Activated CD8-positive, alpha-beta memory T cell treated with anti-CD3 and anti-CD28 coated beads, Interleukin-2, amount 10 ng/mL, durations not matched to agents 7 days and 5 days (primary cell): ENCODE measurements around the gene TMEM86A. TPM values are rescaled to one million over a fixed set of nuclear protein-coding genes. Genes with fewer than 3 reads are reported as not detected.

ENCODE experiments used
- ATAC-seq: fragments of 150-1000 bp; cut with Tn5 transposase; one replicate; pipeline ENCODE4 v1.10.0; 2021; ENCODE audit warnings: moderate library complexity
- CTCF ChIA-PET: fragments of 350-600 bp; sonication (Branson Sonifier 250); formaldehyde crosslinking; loops from one replicate; lab custom pipeline; 2021; ENCODE audit warnings: antibody characterized with exemption; lab: Charles Lee
- DNase-seq: peaks from one replicate; pipeline ENCODE4 v3.0.0-alpha.2; 2020
- H3K27ac Mint-ChIP-seq: one replicate; pipeline ENCODE4 v1.8.0; 2021; ENCODE audit warnings: mild to moderate bottlenecking, mixed read lengths
- H3K27me3 Mint-ChIP-seq: one replicate; pipeline ENCODE4 v1.8.0; 2021; ENCODE audit warnings: mixed read lengths
- H3K36me3 Mint-ChIP-seq: one replicate; pipeline ENCODE4 v1.8.0; 2021; ENCODE audit warnings: mild to moderate bottlenecking, mixed read lengths
- H3K4me1 Mint-ChIP-seq: one replicate; pipeline ENCODE4 v1.8.0; 2021; ENCODE audit warnings: mixed read lengths
- H3K4me3 Mint-ChIP-seq: one replicate; pipeline ENCODE4 v1.8.0; 2021; ENCODE audit warnings: mild to moderate bottlenecking, moderate library complexity, mixed read lengths
- H3K9me3 Mint-ChIP-seq: one replicate; pipeline ENCODE4 v1.8.0; 2022; ENCODE audit warnings: low read depth, mixed read lengths
- total RNA-seq, 2 experiments: library from RNA; stranded (reverse); gene quantifications; one replicate each; pipeline ENCODE4 v1.2.3, GENCODE V29; 2021

Gene TMEM86A
- total RNA-seq, 2 experiments from 2014 or later: 0.93 to 0.98 TPM

GRCh38 chr11:18731949-18732821, 33.6 kb downstream of the TMEM86A start:
- Mint-ChIP-seq H3K27me3 (no peaks in the 10 kb centered on the region), H3K27ac (no peak overlapping the region), H3K4me1 (peaks cover 5% of the 10 kb centered on the region), H3K4me3 (no peak overlapping the region), H3K9me3 (no peaks in the 10 kb centered on the region), H3K36me3 (no peaks in the 10 kb centered on the region)
- DNase-seq: peak; percentile 72
- CTCF ChIA-PET: interaction anchor here (0.8 to 4.0 kb wide), 30 partner anchors 8 to 738 kb away, joined by 3 to 31 read pairs (median 4); partner anchors contain the start of genes SPTY2D1, TMEM86A and TSG101
- ATAC-seq: peak; percentile 77

- ATAC-seq: no peak
- CTCF ChIA-PET: interaction anchor here (1.6 to 3.3 kb wide), 3 partner anchors 11 to 489 kb away, joined by 4 to 31 read pairs (median 22); no protein-coding TSS in a partner anchor
- H3K9me3 Mint-ChIP-seq: no peaks in the 10 kb centered on the region
- H3K36me3 Mint-ChIP-seq: no peaks in the 10 kb centered on the region
- H3K27ac Mint-ChIP-seq: no peak overlapping the region
- H3K4me1 Mint-ChIP-seq: peaks cover 7% of the 10 kb centered on the region
- no peaks in the 10 kb centered on the region for H3K27me3 Mint-ChIP-seq
- no peak overlapping the region for H3K4me3 Mint-ChIP-seq
- DNase-seq: no peak
Measured at GRCh38 chr11:18733202-18733601, 34.6 kb downstream of the TMEM86A start.

GRCh38 chr11:18736590-18737148, 38.1 kb downstream of the TMEM86A start:
- no peaks in the 10 kb centered on the region for H3K9me3 Mint-ChIP-seq
- peaks cover 9% of the 10 kb centered on the region for H3K4me1 Mint-ChIP-seq
- no peak overlapping the region for H3K4me3 Mint-ChIP-seq
- no peak overlapping the region for H3K27ac Mint-ChIP-seq
- CTCF ChIA-PET: interaction anchor here (1.1 kb wide), 1 partner anchor 9 kb away, joined by 4 read pairs; no protein-coding TSS in a partner anchor
- H3K27me3 Mint-ChIP-seq: no peaks in the 10 kb centered on the region
- no peak for ATAC-seq
- H3K36me3 Mint-ChIP-seq: no peaks in the 10 kb centered on the region
- DNase-seq: no peak

- no peaks in the 10 kb centered on the region for H3K9me3 Mint-ChIP-seq
- ATAC-seq (no peak), DNase-seq (no peak)
- no peak overlapping the region for H3K27ac Mint-ChIP-seq
- peaks cover 4% of the 10 kb centered on the region for H3K4me1 Mint-ChIP-seq
- H3K4me3 Mint-ChIP-seq: no peak overlapping the region
- H3K36me3 Mint-ChIP-seq: no peaks in the 10 kb centered on the region
- CTCF ChIA-PET: interaction anchor here (1.1 to 3.3 kb wide), 3 partner anchors 10 to 198 kb away, joined by 4 to 23 read pairs (median 4); no protein-coding TSS in a partner anchor
- H3K27me3 Mint-ChIP-seq: no peaks in the 10 kb centered on the region
Measured at GRCh38 chr11:18737642-18738041, 39.1 kb downstream of the TMEM86A start.

- CTCF ChIA-PET: interaction anchor here (0.9 to 3.3 kb wide), 7 partner anchors 7 to 205 kb away, joined by 3 to 23 read pairs (median 4); no protein-coding TSS in a partner anchor
- Mint-ChIP-seq H3K9me3 (no peaks in the 10 kb centered on the region), H3K27me3 (no peaks in the 10 kb centered on the region), H3K36me3 (no peaks in the 10 kb centered on the region), H3K4me1 (peaks cover 4% of the 10 kb centered on the region), H3K27ac (no peak overlapping the region), H3K4me3 (no peak overlapping the region)
- ATAC-seq: no peak
- no peak for DNase-seq
Measured at GRCh38 chr11:18739685-18740084, 41.1 kb downstream of the TMEM86A start.

- no peaks in the 10 kb centered on the region for H3K27me3 Mint-ChIP-seq
- H3K4me3 Mint-ChIP-seq: no peak overlapping the region
- H3K4me1 Mint-ChIP-seq: peaks cover 4% of the 10 kb centered on the region
- DNase-seq (no peak), ATAC-seq (no peak)
- H3K36me3 Mint-ChIP-seq: no peaks in the 10 kb centered on the region
- H3K27ac Mint-ChIP-seq: no peak overlapping the region
- H3K9me3 Mint-ChIP-seq: no peaks in the 10 kb centered on the region
- CTCF ChIA-PET: interaction anchor here (0.8 to 3.0 kb wide), 4 partner anchors 10 to 202 kb away, joined by 3 to 11 read pairs (median 4); no protein-coding TSS in a partner anchor
Measured at GRCh38 chr11:18741783-18742182, 43.2 kb downstream of the TMEM86A start.

- H3K27ac Mint-ChIP-seq: no peak overlapping the region
- DNase-seq (no peak), ATAC-seq (no peak)
- no peaks in the 10 kb centered on the region for H3K36me3 Mint-ChIP-seq
- peaks cover 2% of the 10 kb centered on the region for H3K4me1 Mint-ChIP-seq
- no peaks in the 10 kb centered on the region for H3K27me3 Mint-ChIP-seq
- no peak overlapping the region for H3K4me3 Mint-ChIP-seq
- CTCF ChIA-PET: interaction anchor here (1.6 to 3.0 kb wide), 3 partner anchors 15 to 22 kb away, joined by 5 to 11 read pairs (median 8); no protein-coding TSS in a partner anchor
- no peaks in the 10 kb centered on the region for H3K9me3 Mint-ChIP-seq
Measured at GRCh38 chr11:18743365-18743764, 44.8 kb downstream of the TMEM86A start.

GRCh38 chr11:18743900-18744514, 45.4 kb downstream of the TMEM86A start:
- no peaks in the 10 kb centered on the region for H3K9me3 Mint-ChIP-seq

GRCh38 chr11:18745251-18745650, 46.7 kb downstream of the TMEM86A start:
- no peak overlapping the region for H3K27ac Mint-ChIP-seq
- no peaks in the 10 kb centered on the region for H3K27me3 Mint-ChIP-seq
- H3K4me3 Mint-ChIP-seq: no peak overlapping the region
- CTCF ChIA-PET: interaction anchor here (1.0 to 1.7 kb wide), 3 partner anchors 14 to 19 kb away, joined by 3 to 4 read pairs (median 4); no protein-coding TSS in a partner anchor
- H3K9me3 Mint-ChIP-seq: no peaks in the 10 kb centered on the region
- DNase-seq (no peak), ATAC-seq (no peak)
- H3K36me3 Mint-ChIP-seq: no peaks in the 10 kb centered on the region
- no peaks in the 10 kb centered on the region for H3K4me1 Mint-ChIP-seq

More at GRCh38 chr11:18743900-18744514, 45.4 kb downstream of the TMEM86A start:
- Mint-ChIP-seq H3K27me3 (no peaks in the 10 kb centered on the region), H3K4me3 (no peak overlapping the region), H3K36me3 (no peaks in the 10 kb centered on the region), H3K4me1 (peaks cover 1% of the 10 kb centered on the region), H3K27ac (no peak overlapping the region)
- no peak for ATAC-seq
- DNase-seq: no peak
- CTCF ChIA-PET: interaction anchor here (1.6 to 3.0 kb wide), 3 partner anchors 16 to 22 kb away, joined by 5 to 11 read pairs (median 8); no protein-coding TSS in a partner anchor

- no peak for ATAC-seq
- H3K4me3 Mint-ChIP-seq: no peak overlapping the region
- H3K27me3 Mint-ChIP-seq: peaks cover 10% of the 10 kb centered on the region
- H3K9me3 Mint-ChIP-seq: no peaks in the 10 kb centered on the region
- no peak for DNase-seq
- CTCF ChIA-PET: no interaction called here
- H3K27ac Mint-ChIP-seq: no peak overlapping the region
- no peaks in the 10 kb centered on the region for H3K36me3 Mint-ChIP-seq
- H3K4me1 Mint-ChIP-seq: no peaks in the 10 kb centered on the region
Measured at GRCh38 chr11:18748766-18749365, 50.3 kb downstream of the TMEM86A start.

GRCh38 chr11:18749681-18750319, 51.2 kb downstream of the TMEM86A start:
- CTCF ChIA-PET: no interaction called here
- Mint-ChIP-seq H3K27ac (no peak overlapping the region), H3K4me3 (no peak overlapping the region), H3K27me3 (peaks cover 11% of the 10 kb centered on the region), H3K36me3 (no peaks in the 10 kb centered on the region), H3K9me3 (no peaks in the 10 kb centered on the region), H3K4me1 (no peaks in the 10 kb centered on the region)
- ATAC-seq: no peak
- no peak for DNase-seq

GRCh38 chr11:18750944-18751343, 52.4 kb downstream of the TMEM86A start:
- Mint-ChIP-seq H3K9me3 (no peaks in the 10 kb centered on the region), H3K36me3 (no peaks in the 10 kb centered on the region), H3K4me3 (no peak overlapping the region), H3K27me3 (peaks cover 11% of the 10 kb centered on the region), H3K27ac (no peak overlapping the region), H3K4me1 (no peaks in the 10 kb centered on the region)
- ATAC-seq (no peak), DNase-seq (no peak)
- CTCF ChIA-PET: interaction anchor here (1.1 kb wide), 1 partner anchor 14 kb away, joined by 3 read pairs; no protein-coding TSS in a partner anchor
